GM21576 (cell line): Measurements from ENCODE around the gene SPACA5B.
"Not testable (repeated sequence)": the region's sequence is repeated elsewhere in the genome, so short reads cannot be mapped to it uniquely, and the experiment has no call there.

Experiments
- ATAC-seq: cut with Tn5 transposase; IDR thresholded peaks from one replicate; pipeline ENCODE4 v1.9.1; 2021; ENCODE audit warnings: mild to moderate bottlenecking, moderate library complexity; ENCODE audit not compliant: unreplicated experiment

Gene SPACA5B

DNA sequence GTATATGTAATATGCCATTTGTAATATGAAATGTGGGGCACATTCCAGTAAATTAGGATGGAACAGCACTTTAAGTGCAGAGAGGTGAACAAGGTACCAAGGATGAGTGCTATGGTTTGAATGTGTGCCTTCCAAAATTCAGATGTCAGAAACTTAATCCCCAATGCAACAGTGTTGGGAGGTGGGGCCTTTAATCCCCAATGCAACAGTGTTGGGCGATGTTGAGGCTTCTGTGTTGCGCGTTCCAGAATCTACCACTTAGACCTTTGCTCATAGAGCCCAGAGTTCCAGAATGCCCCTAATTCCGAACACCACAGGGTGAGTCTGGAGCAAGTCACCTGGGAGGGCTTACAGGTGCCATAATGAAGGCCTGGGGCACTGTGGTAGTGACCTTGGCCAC lies at the start of gene SPACA5B:
Gene SPACA5B (plus strand): TSS at position 301 of the 400 bp plus-strand sequence. CDS start 62 bp downstream, at position 363.
- not testable (repeated sequence) for ATAC-seq

DNA sequence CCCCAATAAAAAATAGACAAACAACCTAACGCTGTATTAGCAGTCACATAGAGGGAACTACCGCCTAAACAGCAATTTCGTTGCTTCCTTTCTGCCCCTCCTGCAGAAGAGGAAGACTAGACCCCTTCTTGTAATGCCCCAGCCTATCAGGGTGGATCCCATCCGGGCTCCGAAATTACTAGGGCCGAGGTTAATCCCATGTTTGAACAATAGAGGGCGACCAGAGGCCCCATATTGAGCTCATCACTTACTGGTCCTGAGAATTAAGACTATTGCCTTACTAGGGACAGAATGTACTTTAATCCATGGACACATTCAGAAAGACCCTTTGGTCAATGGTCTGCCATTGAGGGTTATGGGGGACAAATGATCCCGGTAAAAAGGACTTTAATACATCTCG lies 47.2 kb upstream of the SPACA5B start:
- ATAC-seq = no peak

DNA sequence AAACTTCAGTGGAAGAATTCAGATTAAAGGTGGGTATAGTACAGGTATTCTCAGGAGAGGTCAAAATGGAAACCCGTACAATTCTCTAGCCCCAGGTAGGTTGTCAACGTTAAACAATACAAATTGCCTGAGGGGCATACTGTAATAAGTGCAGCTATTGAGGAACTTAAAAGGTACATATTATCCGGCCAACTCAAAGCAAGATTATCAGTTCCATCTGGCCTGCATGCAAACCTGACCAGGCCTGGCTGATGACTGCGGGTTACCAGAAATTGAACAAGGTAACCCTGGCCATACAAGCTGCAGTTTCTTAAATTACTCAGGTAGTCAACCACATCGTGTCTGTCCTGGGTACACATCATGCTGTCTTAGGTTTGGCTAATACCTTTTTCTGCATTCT lies 46.7 kb upstream of the SPACA5B start:
- ATAC-seq = no peak

DNA sequence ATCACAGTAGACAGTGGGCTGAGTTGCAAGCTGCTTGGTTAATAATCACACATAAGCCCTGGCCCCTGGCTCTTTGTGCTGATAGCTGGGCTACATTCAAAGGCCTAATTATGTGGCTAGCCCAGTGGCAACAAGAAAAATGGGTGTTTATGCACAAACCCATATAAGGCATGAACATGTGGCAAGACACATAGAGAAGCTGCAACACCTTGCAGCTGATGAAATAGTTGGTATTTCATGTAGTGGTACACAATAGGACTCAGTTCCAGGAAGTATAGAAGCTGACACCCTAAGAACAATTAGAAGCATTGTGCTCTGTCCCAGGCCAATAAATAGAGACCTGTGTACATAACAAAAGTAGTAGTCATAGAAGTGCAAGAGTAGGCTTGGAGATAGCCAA lies 44.3 kb upstream of the SPACA5B start:
- ATAC-seq = no peak

DNA sequence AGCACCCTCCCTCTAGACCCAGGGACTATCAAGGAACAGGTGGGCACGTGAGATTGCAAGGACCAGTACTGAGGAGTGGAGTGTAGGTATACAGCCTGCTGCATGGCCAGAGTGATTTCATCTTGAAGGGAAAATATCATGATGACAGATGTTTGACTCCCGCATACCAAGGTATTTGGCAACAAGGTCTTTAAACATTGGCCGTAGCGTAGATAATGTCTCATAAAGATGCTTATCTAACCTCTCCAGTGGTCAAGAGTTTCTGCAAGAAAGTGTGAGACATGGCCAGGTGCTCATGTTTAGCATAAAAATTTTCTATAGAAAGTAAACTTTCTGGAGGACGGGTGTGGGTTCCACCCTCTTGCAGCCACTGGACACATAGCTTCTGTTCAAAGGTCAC lies 40.3 kb upstream of the SPACA5B start:
- no peak for ATAC-seq

DNA sequence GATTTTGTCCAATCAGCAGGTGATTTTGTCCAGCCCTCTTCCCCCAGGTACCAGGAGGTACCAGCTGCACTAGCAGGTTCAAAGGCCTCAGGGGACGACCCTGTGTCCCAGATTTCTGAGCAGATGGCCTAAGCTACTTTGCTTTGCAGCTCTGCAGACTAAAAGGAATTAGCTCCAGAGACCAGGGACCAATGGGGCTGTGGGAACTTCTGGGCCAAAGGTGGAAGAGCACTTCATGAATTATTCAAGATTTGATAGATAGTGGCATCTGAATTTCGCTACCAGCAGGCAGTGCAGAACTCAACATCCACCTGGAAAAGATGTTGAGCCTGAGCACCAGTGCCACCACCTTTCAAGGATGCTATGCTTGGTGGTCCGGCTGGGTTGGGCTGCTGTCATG lies 37.9 kb upstream of the SPACA5B start:
- not testable (repeated sequence) for ATAC-seq

DNA sequence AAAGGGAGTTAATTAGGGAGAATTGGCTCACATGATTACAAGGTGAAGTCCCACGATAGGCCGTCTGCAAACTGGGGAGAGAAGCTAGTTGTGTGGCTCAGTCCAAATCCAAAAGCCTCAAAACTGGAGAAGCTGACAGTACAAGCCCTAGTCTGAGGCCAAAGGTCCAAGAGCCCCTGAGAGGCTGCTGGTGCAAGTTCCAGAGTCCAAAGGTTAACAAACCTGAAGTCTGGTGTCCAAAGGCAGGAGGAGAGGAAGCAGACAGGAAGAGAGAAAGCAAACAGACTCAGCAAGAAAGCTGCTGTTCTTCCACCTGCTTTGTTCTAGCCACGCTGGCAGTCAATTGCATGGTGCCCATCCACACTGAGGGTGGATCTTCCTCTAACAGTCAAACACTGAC lies 29.0 kb upstream of the SPACA5B start:
- no peak for ATAC-seq

DNA sequence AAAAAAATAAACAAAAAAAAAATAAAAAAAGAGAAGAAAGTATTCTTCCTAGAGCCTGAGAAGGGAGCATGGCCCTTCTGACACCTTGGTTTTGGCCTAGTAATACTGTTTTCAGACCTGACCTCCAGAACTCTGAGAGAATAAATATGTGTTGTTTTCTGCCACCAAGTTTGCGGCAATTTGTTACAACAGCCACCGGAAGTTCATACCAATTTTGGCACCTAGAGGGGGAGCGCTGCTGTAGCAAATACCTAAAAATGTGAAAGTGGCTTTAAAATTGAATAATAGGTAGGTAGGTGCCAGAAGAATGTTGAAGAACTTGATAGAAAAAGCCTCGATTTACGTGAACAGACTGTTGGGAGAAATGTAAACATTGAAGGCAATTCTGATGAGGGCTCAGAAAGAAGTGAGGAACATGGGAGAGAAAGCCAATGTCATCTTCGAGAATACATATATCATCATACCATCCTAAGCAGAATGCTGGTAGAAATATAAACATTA lies 27.5 kb upstream of the SPACA5B start:
- ATAC-seq = no peak

DNA sequence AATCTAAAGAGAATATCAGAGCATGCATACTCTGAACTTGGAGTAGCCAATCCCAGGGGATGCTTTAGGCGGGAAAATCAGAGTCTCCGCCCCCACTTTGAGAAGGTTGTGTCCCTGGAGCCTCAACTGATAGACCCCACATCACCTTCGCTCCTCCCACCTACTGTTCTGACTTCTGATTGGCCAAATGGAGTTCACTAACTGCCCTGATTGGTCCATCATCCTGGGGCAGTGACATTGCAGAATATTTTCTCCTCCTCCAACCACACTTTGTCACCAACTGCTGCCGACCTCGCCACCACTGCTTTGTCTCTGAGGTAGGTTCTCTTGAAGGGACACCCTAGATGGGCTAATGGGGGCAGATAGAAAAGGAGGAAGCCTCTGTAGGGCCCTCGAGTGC lies 22.7 kb upstream of the SPACA5B start:
- no peak for ATAC-seq

DNA sequence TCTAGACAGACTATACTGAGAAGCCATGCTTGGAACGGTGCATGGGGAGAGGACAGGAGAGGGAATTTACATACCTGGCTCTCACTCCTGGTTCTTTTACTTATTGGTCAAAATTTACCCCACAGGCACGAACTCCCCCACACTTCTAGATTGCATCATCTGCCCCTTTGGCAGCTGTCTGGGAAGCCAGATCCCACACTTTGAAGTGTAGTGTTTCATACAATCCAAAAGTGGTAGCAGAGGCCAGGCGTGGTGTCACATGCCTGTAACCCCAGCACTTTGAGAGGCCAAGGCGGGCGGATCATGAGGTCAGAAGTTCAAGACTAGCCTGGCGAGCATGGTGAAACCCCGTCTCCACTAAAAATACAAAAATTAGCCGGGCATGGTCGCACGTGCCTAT lies 5.1 kb upstream of the SPACA5B start:
- not testable (repeated sequence) for ATAC-seq

DNA sequence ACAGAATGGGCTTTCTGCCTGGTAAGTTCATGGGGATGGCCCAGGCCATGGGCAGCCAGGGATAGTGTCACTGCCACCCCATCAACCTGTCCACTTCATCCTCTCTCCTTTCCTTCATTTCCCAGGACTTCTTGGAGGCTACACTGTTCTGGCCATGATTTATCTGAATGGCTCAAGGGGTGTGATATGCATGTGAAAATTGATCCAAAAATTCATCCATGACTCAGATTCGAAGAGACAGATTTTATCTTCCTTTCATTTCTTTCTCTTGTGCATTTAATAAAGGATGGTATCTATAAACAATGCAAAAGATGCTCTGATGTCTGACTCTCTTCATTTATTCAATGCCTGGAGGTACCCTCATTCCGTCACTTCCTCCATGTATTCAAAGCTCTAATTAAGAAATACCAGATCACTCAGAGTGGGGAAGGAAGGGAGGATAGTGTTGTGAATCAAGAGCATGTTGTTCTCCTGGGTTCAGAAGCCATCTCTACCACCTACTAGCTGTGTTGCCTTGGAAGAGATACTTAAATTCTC lies 1.9 kb downstream of the SPACA5B start:
- ATAC-seq = not testable (repeated sequence)

DNA sequence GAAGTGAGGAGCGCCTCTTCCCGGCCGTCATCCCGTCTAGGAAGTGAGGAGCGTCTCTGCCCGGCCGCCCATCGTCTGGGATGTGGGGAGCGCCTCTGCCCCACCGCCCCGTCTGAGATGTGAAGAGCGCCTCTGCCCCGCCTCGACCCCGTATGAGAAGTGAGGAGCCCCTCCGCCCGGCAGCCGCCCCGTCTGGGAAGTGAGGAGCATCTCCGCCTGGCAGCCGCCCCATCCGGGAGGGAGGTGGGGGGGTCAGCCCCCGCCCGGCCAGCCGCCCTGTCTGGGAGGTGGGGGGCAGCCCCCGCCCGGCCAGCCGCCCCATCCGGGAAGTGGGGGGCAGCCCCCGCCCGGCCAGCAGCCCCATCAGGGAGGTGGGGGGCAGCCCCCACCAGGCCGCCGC lies 8.7 kb downstream of the SPACA5B start:
- not testable (repeated sequence) for ATAC-seq

DNA sequence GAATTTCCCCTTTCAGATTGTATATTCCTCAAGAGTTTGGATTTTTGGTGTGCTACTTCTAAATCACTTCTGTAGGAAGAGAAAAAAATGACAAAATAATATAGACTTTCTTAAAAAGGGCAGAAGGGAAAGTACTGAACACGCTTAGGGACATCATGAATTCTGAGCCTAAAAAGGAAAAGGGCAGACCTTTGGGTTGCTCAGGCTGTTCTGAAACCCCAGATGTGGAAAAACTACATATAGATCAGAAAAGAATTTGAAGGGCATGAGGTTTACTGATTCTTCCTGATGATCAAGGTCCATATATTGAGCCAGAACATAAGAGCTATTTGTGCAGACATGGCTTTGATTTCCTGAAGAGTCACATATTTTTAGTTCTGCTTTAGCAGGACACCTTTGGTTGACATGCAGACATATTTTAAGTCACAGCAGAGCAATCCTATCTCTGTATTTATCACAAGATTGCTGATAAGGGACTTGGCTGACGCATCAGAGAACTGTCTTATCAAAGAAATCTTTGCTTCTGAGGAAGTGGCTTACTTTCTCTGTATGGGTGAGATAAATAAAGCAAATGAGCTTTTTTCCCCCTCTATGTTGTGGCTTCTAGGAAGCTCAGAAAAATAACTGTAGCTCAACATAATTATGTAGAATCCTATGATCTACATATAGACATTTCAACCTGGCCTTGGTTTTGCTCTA lies 11.5 kb downstream of the SPACA5B start:
- not testable (repeated sequence) for ATAC-seq

DNA sequence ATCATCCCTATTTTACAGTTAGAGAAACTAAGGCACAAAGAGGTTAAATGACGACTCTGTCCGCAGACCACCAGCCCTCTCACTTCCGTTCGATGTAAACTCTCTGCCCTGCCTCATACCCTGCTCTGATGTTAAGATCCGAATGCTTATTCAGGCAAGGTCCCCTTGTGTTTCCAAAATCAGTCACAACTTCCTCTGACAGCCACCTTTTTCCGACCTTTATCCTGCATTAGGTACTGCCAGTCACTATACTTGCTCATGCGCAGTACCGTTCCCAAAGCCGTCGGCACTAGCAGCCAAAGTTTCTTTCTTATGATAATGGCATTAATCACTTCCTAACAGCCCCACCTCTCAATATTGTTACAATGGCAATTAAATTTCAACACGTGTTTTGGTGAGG lies 12.3 kb downstream of the SPACA5B start:
- ATAC-seq = not testable (repeated sequence)

DNA sequence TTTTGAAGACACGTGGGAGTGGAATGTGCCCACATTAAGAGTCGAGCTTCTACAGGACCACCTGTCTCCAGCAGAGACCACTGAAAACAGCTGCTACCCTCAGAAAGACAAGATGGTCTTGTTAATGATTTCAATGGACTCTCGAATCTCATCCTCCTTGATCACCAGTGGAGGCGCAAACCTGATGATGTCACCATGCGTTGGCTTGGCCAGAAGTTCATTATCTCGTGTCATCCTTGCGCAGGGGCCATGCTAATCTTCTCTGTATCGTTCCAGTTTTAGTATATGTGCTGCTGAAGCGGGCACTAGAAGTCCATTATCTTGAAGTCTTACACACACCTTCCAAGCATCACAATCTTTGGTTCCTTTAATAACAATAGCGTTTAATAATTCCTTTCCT lies 23.3 kb downstream of the SPACA5B start:
- no peak for ATAC-seq

DNA sequence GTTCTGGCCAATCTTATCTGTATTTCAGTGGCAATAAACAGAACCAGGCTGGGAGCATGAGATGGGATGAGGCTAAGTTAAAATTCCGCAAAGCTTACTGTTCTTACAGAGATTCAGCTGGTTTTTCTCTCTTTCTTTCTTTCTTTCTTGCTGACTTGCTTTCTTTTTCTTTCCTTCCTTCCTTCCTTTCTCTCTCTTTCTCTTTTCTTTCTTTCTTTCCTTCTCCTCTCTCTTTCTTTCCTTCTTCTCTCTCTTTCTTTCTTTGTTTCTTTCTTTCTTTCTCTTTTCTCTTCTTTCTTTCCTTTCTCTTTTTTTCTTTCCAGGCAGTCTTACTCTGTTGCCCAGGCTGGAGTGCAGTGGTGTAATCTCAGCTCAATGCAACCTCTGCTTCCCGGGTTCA lies 24.4 kb downstream of the SPACA5B start:
- no peak for ATAC-seq

DNA sequence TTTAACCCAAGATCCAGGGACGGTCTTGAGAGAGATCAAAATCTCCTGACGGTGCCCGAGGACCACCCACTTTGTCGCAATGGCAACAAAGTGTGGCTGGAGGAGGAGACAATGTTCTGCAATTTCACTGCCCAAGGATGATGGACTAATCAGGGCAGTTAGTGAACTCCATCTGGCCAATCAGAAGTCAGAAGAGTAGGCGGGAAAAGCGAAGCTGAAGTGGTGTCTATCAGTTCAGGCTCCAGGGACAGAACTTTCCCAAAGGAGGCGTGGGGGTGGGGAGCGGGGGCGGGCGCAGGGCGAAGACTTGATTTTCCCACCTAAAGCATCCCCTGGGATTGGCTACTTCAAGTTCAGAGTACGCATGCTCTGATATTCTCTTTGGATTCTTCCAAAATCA lies 25.6 kb downstream of the SPACA5B start:
- ATAC-seq = no peak

DNA sequence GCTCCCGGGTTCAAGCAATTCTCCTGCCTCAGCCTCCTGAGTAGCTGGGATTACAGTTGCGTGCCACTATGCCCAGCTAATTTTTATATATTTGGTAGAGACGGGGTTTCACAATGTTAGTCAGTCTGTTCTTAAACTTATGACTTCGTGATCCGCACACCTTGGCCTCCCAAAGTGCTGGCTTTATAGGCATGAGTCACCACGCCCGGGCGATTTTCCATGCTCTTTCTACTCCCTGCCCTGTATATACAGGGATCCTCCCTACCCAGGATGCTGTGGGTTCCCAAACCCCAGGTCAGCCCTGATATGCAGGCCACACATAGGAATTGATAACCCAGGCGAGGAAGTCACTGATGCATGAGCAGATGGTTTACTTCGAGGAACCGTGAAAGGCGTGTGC lies 34.8 kb downstream of the SPACA5B start:
- no peak for ATAC-seq

DNA sequence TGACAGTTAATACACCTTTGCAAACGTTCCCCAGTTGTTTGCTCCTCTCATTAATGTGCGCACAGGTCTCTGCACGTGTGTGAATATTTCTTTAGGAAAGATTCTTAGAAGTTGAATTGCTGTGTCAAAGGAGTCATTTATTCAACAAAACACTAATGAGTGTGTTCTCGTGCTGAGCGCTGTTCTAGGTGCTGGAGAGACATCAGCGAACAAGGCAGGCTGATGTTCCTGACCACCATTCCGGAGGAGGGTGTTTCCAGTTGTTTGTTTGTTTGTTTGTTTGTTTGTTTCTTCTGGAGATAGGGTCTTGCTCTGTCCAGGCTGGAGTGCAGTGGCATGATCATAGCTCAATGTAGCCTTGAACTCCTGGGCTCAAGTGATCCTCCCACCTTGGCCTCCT lies 35.9 kb downstream of the SPACA5B start:
- ATAC-seq = not testable (repeated sequence)

DNA sequence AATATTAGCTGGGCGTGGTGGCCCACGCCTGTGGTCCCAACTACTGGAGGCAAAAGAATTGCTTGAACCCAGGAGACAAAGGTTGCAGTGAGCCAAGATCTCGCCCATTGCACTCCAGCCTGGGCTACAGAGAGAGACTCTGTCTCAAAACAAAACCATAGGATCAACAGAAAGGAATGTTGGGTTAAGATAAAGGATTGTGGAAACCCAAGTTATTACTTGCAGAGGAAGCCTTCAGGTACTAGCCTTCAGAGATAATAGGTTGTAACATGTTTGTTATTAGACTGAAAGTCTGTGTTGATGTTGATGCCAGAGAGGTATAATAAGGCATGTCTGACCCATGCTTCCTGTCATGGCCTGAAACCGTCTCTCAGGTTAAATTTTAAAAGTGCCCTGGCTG lies 49.3 kb downstream of the SPACA5B start:
- ATAC-seq = no peak

DNA sequence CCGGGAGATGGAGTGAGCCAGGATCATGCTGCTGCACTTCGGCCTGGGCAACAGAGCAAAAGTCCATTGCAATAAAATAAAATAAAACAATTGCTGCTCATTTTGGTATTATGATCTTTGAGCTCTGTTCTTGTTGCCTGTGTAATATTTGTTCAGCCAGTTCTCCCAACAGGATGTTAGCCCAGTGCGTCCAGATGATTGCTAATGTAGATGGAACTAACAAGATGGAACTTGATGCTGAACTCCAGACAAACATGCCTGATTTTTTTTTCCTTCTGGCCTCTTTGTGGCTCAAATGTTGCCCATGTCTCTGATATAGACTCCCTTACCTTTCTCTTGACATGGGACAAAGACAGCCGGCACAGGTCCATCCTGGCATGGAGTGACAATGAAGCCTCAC lies 50.4 kb downstream of the SPACA5B start:
- no peak for ATAC-seq

DNA sequence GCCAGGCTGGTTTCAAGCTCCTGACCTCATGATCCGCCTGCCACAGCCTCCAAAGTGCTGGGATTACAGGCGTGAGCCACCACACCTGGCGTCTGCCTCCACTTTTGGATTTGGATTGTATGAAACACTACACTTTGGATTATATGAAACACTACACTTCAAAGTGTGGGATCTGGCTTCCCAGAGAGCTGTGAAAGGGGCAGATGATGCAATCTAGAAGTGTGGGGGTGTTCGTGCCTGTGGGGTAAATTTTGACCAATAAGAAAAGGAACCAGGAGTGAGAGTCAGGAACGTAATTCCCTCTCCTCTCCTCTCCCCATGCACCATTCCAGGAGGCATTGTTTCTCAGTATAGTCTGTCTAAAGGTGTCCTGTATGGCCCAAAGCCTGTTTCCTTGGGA lies 51.5 kb downstream of the SPACA5B start:
- ATAC-seq = not testable (repeated sequence)
